H9 (cell line): ENCODE results near the gene DNM1. TPM values are rescaled to one million over a fixed set of nuclear protein-coding genes. Genes with fewer than 3 reads are reported as not detected.

Source experiments
- DNase-seq: peaks from one replicate; pipeline ENCODE4 v3.0.0-alpha.2; 2017
- H2AFZ ChIP-seq: one replicate; pipeline ENCODE4 v1.6.1; 2013; ENCODE audit warnings: mild to moderate bottlenecking, low read length, control low read depth, moderate library complexity
- H2AK5ac ChIP-seq: 2 replicates; pipeline ENCODE4 v1.6.1; 2013; ENCODE audit warnings: low read length, control low read depth, mixed read lengths; ENCODE audit not compliant: insufficient read length
- H2BK120ac ChIP-seq: one replicate; pipeline ENCODE4 v1.6.1; 2013; ENCODE audit warnings: low read depth, mild to moderate bottlenecking, low read length, control low read depth, inconsistent platforms; ENCODE audit not compliant: poor library complexity, severe bottlenecking
- H2BK12ac ChIP-seq: 2 replicates; pipeline ENCODE4 v1.6.1; 2013; ENCODE audit warnings: low read length, control low read depth, mixed read lengths, low read depth; ENCODE audit not compliant: insufficient read length
- H2BK15ac ChIP-seq: 2 replicates; pipeline ENCODE4 v1.6.1; 2013; ENCODE audit warnings: low read depth, low read length, control low read depth
- H2BK20ac ChIP-seq: one replicate; pipeline ENCODE4 v1.6.1; 2013; ENCODE audit warnings: low read depth, mild to moderate bottlenecking, low read length, control low read depth, inconsistent platforms; ENCODE audit not compliant: poor library complexity, severe bottlenecking
- H2BK5ac ChIP-seq: 2 replicates; pipeline ENCODE4 v1.6.1; 2013; ENCODE audit warnings: low read length, control low read depth, mixed read lengths; ENCODE audit not compliant: insufficient read length
- H3K14ac ChIP-seq: 2 replicates; pipeline ENCODE4 v1.6.1; 2013; ENCODE audit warnings: low read length, control low read depth; ENCODE audit not compliant: insufficient read depth
- H3K18ac ChIP-seq: 2 replicates; pipeline ENCODE4 v1.6.1; 2013; ENCODE audit warnings: low read depth, mild to moderate bottlenecking, mixed read lengths, low read length, control low read depth; ENCODE audit not compliant: insufficient read length
- H3K23ac ChIP-seq: 2 replicates; pipeline ENCODE4 v1.6.1; 2013; ENCODE audit warnings: low read length, control low read depth, mixed read lengths, low read depth; ENCODE audit not compliant: insufficient read length
- H3K23me2 ChIP-seq: 2 replicates; pipeline ENCODE4 v1.6.1; 2013; ENCODE audit warnings: low read depth, mild to moderate bottlenecking, mixed read lengths, low read length, control low read depth; ENCODE audit not compliant: insufficient read length, poor library complexity, severe bottlenecking
- H3K27ac ChIP-seq: 2 replicates; pipeline ENCODE4 v1.5.1; 2013; ENCODE audit warnings: low read length, control low read depth, mixed read lengths, low read depth; ENCODE audit not compliant: insufficient read length
- H3K27me3 ChIP-seq: 2 replicates; pipeline ENCODE4 v1.6.1; 2013; ENCODE audit warnings: low read length, control low read depth, inconsistent platforms; ENCODE audit not compliant: insufficient read depth
- H3K4ac ChIP-seq: 2 replicates; pipeline ENCODE4 v1.6.1; 2013; ENCODE audit warnings: low read depth, mild to moderate bottlenecking, control low read depth, inconsistent platforms, low read length, moderate library complexity
- H3K4me1 ChIP-seq: 2 replicates; pipeline ENCODE4 v1.6.1; 2013; ENCODE audit warnings: low read length, control low read depth, inconsistent platforms; ENCODE audit not compliant: insufficient read depth
- H3K4me2 ChIP-seq: 2 replicates; pipeline ENCODE4 v1.6.1; 2013; ENCODE audit warnings: low read length, control low read depth, mixed read lengths; ENCODE audit not compliant: insufficient read length, insufficient read depth
- H3K56ac ChIP-seq: 2 replicates; pipeline ENCODE4 v1.6.1; 2013; ENCODE audit warnings: low read depth, mild to moderate bottlenecking, mixed read lengths, low read length, control low read depth; ENCODE audit not compliant: insufficient read length
- H3K79me1 ChIP-seq: 2 replicates; pipeline ENCODE4 v1.6.1; 2013; ENCODE audit warnings: low read depth, mild to moderate bottlenecking, moderate library complexity, low read length, control low read depth, inconsistent platforms; ENCODE audit not compliant: insufficient read depth, poor library complexity, severe bottlenecking
- H3K79me2 ChIP-seq: 2 replicates; pipeline ENCODE4 v1.6.1; 2013; ENCODE audit warnings: low read length, control low read depth, inconsistent platforms; ENCODE audit not compliant: insufficient read depth
- H3K9ac ChIP-seq: 2 replicates; pipeline ENCODE4 v1.6.1; 2013; ENCODE audit warnings: low read length, control low read depth, mixed read lengths; ENCODE audit not compliant: insufficient read length; ENCODE audit errors: extremely low read depth
- H3K9me3 ChIP-seq: one replicate; pipeline ENCODE4 v1.6.1; 2013; ENCODE audit warnings: low read depth, low read length, inconsistent platforms; ENCODE audit not compliant: control insufficient read depth
- H3T11ph ChIP-seq: one replicate; pipeline ENCODE4 v1.6.1; 2013; ENCODE audit warnings: mild to moderate bottlenecking, low read length, control low read depth, inconsistent platforms
- H4K20me1 ChIP-seq: one replicate; pipeline ENCODE4 v1.6.1; 2013; ENCODE audit not compliant: control insufficient read depth, insufficient read length, insufficient read depth
- H4K5ac ChIP-seq: 2 replicates; pipeline ENCODE4 v1.6.1; 2013; ENCODE audit warnings: low read depth, mild to moderate bottlenecking, mixed read lengths, low read length, control low read depth; ENCODE audit not compliant: insufficient read length
- H4K8ac ChIP-seq: replicated peaks from 2 replicates; pipeline ENCODE4 v1.6.1; 2013; ENCODE audit warnings: low read length, control low read depth, mixed read lengths, low read depth; ENCODE audit not compliant: insufficient read length
- H4K91ac ChIP-seq: 2 replicates; pipeline ENCODE4 v1.6.1; 2013; ENCODE audit warnings: low read depth, mild to moderate bottlenecking, moderate library complexity, mixed read lengths, low read length, control low read depth; ENCODE audit not compliant: insufficient read length
- H3K27ac Mint-ChIP-seq, 3 experiments: 2 replicates in 2 of 3; 3 replicates in 1 of 3; pipeline ENCODE4 v1.8.0; 2020 to 2021; ENCODE audit warnings: mixed read lengths in 3 of 3, mild to moderate bottlenecking in 1 of 3, moderate library complexity in 1 of 3
- H3K27me3 Mint-ChIP-seq: 2 replicates; pipeline ENCODE4 v1.8.0; 2021; ENCODE audit warnings: low read depth, mild to moderate bottlenecking, moderate library complexity, mixed read lengths
- H3K36me3 Mint-ChIP-seq, 3 experiments: 2 replicates in 2 of 3; 3 replicates in 1 of 3; pipeline ENCODE4 v1.8.0; 2020 to 2021; ENCODE audit warnings: low read depth in 3 of 3, mixed read lengths in 3 of 3; ENCODE audit not compliant: insufficient read depth in 1 of 3
- H3K4me1 Mint-ChIP-seq, 2 experiments: 2 replicates each; pipeline ENCODE4 v1.8.0; 2020; ENCODE audit warnings: mixed read lengths in 2 of 2
- H3K4me3 Mint-ChIP-seq, 2 experiments: 2 replicates in 1 of 2; 3 replicates in 1 of 2; pipeline ENCODE4 v1.8.0; 2020 to 2021; ENCODE audit warnings: mild to moderate bottlenecking in 2 of 2, mixed read lengths in 2 of 2, moderate library complexity in 1 of 2
- H3K9me3 Mint-ChIP-seq, 2 experiments: 2 replicates in 1 of 2; 3 replicates in 1 of 2; pipeline ENCODE4 v1.8.0; 2020; ENCODE audit warnings: mild to moderate bottlenecking in 2 of 2, mixed read lengths in 2 of 2, moderate library complexity in 1 of 2
- WGBS: extraction: QIAGEN DNeasy Blood & Tissue Kit; methylation state at CpG from one replicate; pipeline ENCODE4 v1.1.7; 2013; ENCODE audit warnings: missing lambda C conversion rate, low lambda C conversion rate, mixed read lengths; ENCODE audit not compliant: insufficient read length; ENCODE audit errors: extremely low coverage; 5-methylcytosine and 5-hydroxymethylcytosine counted together
- total RNA-seq: library from RNA; stranded (reverse); gene quantifications from 2 replicates; pipeline ENCODE4 v1.2.1, GENCODE V29; 2021
- TF ChIP-seq, protein P1 (sequence below): fragments of 200-600 bp; sonication (generic); conservative IDR thresholded peaks from 3 replicates; pipeline ENCODE4 v1.8.0; 2021; ENCODE audit warnings: antibody characterized with exemption, mild to moderate bottlenecking

Gene DNM1
- total RNA-seq, 1 experiment from 2014 or later, result 58.0 TPM

DNA sequence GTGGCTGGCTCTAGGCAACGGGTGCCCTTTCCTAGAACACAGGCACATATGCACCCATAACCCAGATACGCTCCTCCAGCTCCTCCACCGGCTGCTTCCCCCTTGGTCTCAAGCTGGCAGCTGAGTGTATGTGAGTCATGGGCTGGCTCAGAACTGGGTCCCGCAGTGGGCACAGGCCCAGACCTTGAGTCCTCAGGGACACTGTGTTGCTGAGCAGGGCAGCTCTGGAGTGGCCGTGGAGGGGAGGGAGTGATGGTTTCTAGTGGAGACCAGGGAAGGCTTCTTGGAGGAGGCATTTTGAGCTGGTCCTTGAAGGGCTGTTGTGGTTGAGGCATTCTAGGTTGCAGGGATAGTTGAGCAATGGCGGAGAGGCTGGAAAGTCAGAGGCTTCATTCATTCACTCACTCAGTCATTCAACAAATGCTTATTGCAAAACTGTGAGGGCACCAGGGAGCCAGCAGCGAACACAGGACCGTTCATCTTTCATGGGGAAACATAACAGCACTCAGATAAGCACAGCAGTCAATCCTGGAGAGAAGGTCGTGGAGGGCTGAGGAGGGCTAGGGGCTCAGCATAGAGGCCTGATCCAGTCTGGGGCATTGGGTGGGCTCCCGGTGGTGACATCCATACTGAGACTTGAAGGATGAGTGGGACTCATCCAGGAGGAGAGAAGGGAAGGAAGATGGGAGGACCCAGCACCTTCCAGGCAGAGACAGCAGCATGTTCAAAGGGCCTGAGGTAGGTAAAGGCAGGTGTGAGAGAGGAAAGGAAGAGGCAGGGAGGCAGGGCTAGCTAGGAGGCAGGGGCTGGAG lies 40.8 kb upstream of the DNM1 start:
- no peaks in the 10 kb centered on the region; the same call in 1 of the 2 replicates for H3K4me1 ChIP-seq
- no peaks in the 10 kb centered on the region for H3K9me3 ChIP-seq
- H3K23ac ChIP-seq, result no peak overlapping the region
- H2BK20ac ChIP-seq, result no peak overlapping the region
- no peak overlapping the region for H4K5ac ChIP-seq
- Mint-ChIP-seq H3K9me3 (no peaks in the 10 kb centered on the region), H3K36me3 (peaks cover 12 to 48% (median 28%) of the 10 kb centered on the region in 3 experiments), H3K4me3 (no peak overlapping the region), H3K4me1 (peaks cover 6 to 8% of the 10 kb centered on the region in 2 experiments), H3K27me3 (no peaks in the 10 kb centered on the region), H3K27ac (peak overlapping the region in 1 of 3 experiments; percentile 76; a peak in 2 of 7 replicates)
- DNase-seq, result no peak
- no peak overlapping the region for H2BK120ac ChIP-seq
- WGBS, result no CpG with 5 or more reads among the region's 10 CpGs
- no peak overlapping the region for H2BK5ac ChIP-seq
- H3K14ac ChIP-seq, result no peak overlapping the region
- H2AK5ac ChIP-seq, result no peak overlapping the region
- H2AFZ ChIP-seq, result no peak overlapping the region
- no peak overlapping the region for H4K8ac ChIP-seq
- no peak overlapping the region for H3K56ac ChIP-seq
- H3K9ac ChIP-seq, result no peak overlapping the region
- no peaks in the 10 kb centered on the region for H3K79me1 ChIP-seq
- no peaks in the 10 kb centered on the region for H4K20me1 ChIP-seq
- H3T11ph ChIP-seq, result no peak overlapping the region
- H3K79me2 ChIP-seq, result no peaks in the 10 kb centered on the region
- H3K27ac ChIP-seq, result no peak overlapping the region
- H3K23me2 ChIP-seq, result peaks cover 7% of the 10 kb centered on the region
- H4K91ac ChIP-seq, result no peak overlapping the region
- H2BK15ac ChIP-seq, result no peak overlapping the region
- no peak overlapping the region for H3K4me2 ChIP-seq
- TF ChIP-seq, protein P1, sequence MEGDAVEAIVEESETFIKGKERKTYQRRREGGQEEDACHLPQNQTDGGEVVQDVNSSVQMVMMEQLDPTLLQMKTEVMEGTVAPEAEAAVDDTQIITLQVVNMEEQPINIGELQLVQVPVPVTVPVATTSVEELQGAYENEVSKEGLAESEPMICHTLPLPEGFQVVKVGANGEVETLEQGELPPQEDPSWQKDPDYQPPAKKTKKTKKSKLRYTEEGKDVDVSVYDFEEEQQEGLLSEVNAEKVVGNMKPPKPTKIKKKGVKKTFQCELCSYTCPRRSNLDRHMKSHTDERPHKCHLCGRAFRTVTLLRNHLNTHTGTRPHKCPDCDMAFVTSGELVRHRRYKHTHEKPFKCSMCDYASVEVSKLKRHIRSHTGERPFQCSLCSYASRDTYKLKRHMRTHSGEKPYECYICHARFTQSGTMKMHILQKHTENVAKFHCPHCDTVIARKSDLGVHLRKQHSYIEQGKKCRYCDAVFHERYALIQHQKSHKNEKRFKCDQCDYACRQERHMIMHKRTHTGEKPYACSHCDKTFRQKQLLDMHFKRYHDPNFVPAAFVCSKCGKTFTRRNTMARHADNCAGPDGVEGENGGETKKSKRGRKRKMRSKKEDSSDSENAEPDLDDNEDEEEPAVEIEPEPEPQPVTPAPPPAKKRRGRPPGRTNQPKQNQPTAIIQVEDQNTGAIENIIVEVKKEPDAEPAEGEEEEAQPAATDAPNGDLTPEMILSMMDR, result no peak
- H3K27me3 ChIP-seq, result no peaks in the 10 kb centered on the region
- H2BK12ac ChIP-seq, result no peak overlapping the region
- no peak overlapping the region for H3K4ac ChIP-seq
- no peak overlapping the region for H3K18ac ChIP-seq
